K562 (cell line): ENCODE data around the gene ERCC2. TPM values are rescaled to one million over a fixed set of nuclear protein-coding genes. Genes with fewer than 3 reads are reported as not detected.
A peak's percentile ranks its signal among the peaks of the same experiment; 100 is the strongest.

ENCODE experiments used
- ATAC-seq: fragments of 200-7000 bp; cut with Tn5 transposase; 3 replicates; pipeline ENCODE4 v1.9.1; 2020; ENCODE audit warnings: moderate library complexity
- BruUV-seq: library from RNA; stranded (reverse); fragments of 400-500 nt; replicated peaks from 2 replicates; lab custom pipeline; 2021; lab: Mats Ljungman, UMichigan
- CTCF ChIA-PET: fragments of 300-600 bp; formaldehyde crosslinking; extraction: SDS; loops from one replicate; lab custom pipeline; 2021; ENCODE audit warnings: low intra/inter-chr PET ratio; lab: Yijun Ruan, JAX
- POLR2A ChIA-PET: fragments of 300-600, 350-650 bp; sonication (Branson Sonifier 250); formaldehyde crosslinking; extraction: SDS; loops from one replicate; lab custom pipeline; 2021; ENCODE audit warnings: antibody characterized with exemption, inconsistent platforms; lab: Yijun Ruan, JAX
- DNase-seq, 4 experiments: peaks; one replicate each; pipeline versions ENCODE4 v3.0.0 to v3.0.0-alpha.2; 2011 to 2018; ENCODE audit warnings: low spot score in 3 of 4, mixed read lengths in 3 of 4; ENCODE audit errors: extremely low read depth in 1 of 4
- FAIRE-seq: peaks from 2 replicates; lab custom pipeline; 2011; peaks lifted over from hg19 to GRCh38; lab: Jason Lieb, UNC
- H2AFZ ChIP-seq: 2 replicates; pipeline ENCODE4 v1.6.0; 2011; ENCODE audit warnings: low read depth, low read length, control low read depth, inconsistent platforms
- H3K27ac ChIP-seq: fragments of 200-600 bp; 3 replicates; pipeline ENCODE4 v1.8.0; 2011; ENCODE audit warnings: low read depth, mild to moderate bottlenecking, control low read depth, inconsistent platforms, low read length, moderate library complexity, mixed read lengths; ENCODE audit errors: extremely low read depth
- H3K27me3 ChIP-seq, 2 experiments: fragments of 300-600 bp in 1 of 2; 2 replicates in 1 of 2; 3 replicates in 1 of 2; pipeline versions ENCODE4 v1.6.0 to v1.8.0; 2011; ENCODE audit warnings: inconsistent platforms in 2 of 2, low read length in 2 of 2, mild to moderate bottlenecking in 1 of 2, mixed read lengths in 1 of 2, moderate library complexity in 1 of 2; ENCODE audit not compliant: control insufficient read depth in 2 of 2, insufficient read depth in 2 of 2
- H3K36me3 ChIP-seq: fragments of 300-600 bp; 3 replicates; pipeline ENCODE4 v1.8.0; 2011; ENCODE audit warnings: mild to moderate bottlenecking, low read length, inconsistent platforms; ENCODE audit not compliant: control insufficient read depth, insufficient read depth
- H3K4me1 ChIP-seq, 2 experiments: fragments of 200-600 bp in 1 of 2; replicated peaks in 1 of 2; 2 replicates in 1 of 2; 3 replicates in 1 of 2; pipeline versions ENCODE4 v1.5.1 to v1.8.0; 2011; ENCODE audit warnings: inconsistent platforms in 2 of 2, low read length in 2 of 2, mild to moderate bottlenecking in 1 of 2, mixed read lengths in 1 of 2, moderate library complexity in 1 of 2; ENCODE audit not compliant: control insufficient read depth in 2 of 2, insufficient read depth in 2 of 2
- H3K4me2 ChIP-seq: 2 replicates; pipeline ENCODE4 v1.6.1; 2011; ENCODE audit warnings: low read length, control low read depth, inconsistent platforms, mixed read lengths; ENCODE audit not compliant: insufficient read depth
- H3K4me3 ChIP-seq: fragments of 200-600 bp; sonication (generic), shearing (Covaris generic); 2 replicates; pipeline ENCODE4 v1.5.1; 2016; ENCODE audit warnings: control low read depth, inconsistent platforms
- H3K79me2 ChIP-seq: fragments of 200-600 bp; 3 replicates; pipeline ENCODE4 v1.8.0; 2011; ENCODE audit warnings: low read length, inconsistent platforms; ENCODE audit not compliant: control insufficient read depth, insufficient read depth
- H3K9ac ChIP-seq, 2 experiments: 2 replicates each; pipeline versions ENCODE4 v1.6.0 to v1.6.1; 2011; ENCODE audit warnings: low read depth in 2 of 2, low read length in 2 of 2, control low read depth in 1 of 2, inconsistent platforms in 1 of 2, mild to moderate bottlenecking in 1 of 2, mixed read lengths in 1 of 2; ENCODE audit not compliant: insufficient read depth in 1 of 2
- H3K9me1 ChIP-seq: one replicate; pipeline ENCODE4 v1.6.0; 2011; ENCODE audit warnings: inconsistent platforms, mild to moderate bottlenecking, low read length, moderate library complexity; ENCODE audit not compliant: control insufficient read depth, insufficient read depth
- H3K9me3 ChIP-seq: replicated peaks from 2 replicates; pipeline ENCODE4 v1.5.1; 2011; ENCODE audit warnings: low read depth, low read length, inconsistent platforms; ENCODE audit not compliant: control insufficient read depth, insufficient read depth
- H4K20me1 ChIP-seq: replicated peaks from 2 replicates; pipeline ENCODE4 v1.6.1; 2011; ENCODE audit warnings: low read length, inconsistent platforms, mixed read lengths; ENCODE audit not compliant: control insufficient read depth, insufficient read depth
- NFIC ChIP-seq: fragments of 450-650 bp; IDR thresholded peaks from 2 replicates; pipeline ENCODE4 v1.6.1; 2017; ENCODE audit warnings: mild to moderate bottlenecking, inconsistent platforms
- RBBP5 ChIP-seq: fragments of 200-600 bp; sonication (generic); IDR thresholded peaks from 2 replicates; pipeline ENCODE4 v1.6.1; 2012; ENCODE audit warnings: borderline replicate concordance, mild to moderate bottlenecking, low read length, control low read depth, inconsistent platforms; ENCODE audit not compliant: insufficient read depth, poor library complexity, severe bottlenecking
- ZBTB7A ChIP-seq: IDR thresholded peaks from 2 replicates; pipeline ENCODE4 v1.6.1; 2011; ENCODE audit warnings: low read depth, mild to moderate bottlenecking, low read length, moderate library complexity, borderline replicate concordance; ENCODE audit not compliant: control insufficient read depth
- WGBS: fragments of 100-300 bp; shearing (Covaris generic); methylation state at CpG from one replicate; pipeline ENCODE4 v1.1.6; 2016; ENCODE audit warnings: low coverage, mixed read lengths; ENCODE audit not compliant: insufficient coverage; ENCODE audit errors: missing lambda C conversion rate; 5-methylcytosine and 5-hydroxymethylcytosine counted together
- in situ Hi-C: fragments of 300-500 bp; cut with MboI; formaldehyde crosslinking; loops from 4 replicates; pipeline ENCODE4 v1.15.0; 2018; ENCODE audit warnings: inconsistent platforms, mixed read lengths
- intact Hi-C: fragments of 100-400 bp; cut with micrococcal nuclease; formaldehyde crosslinking; loops from 2 replicates; pipeline ENCODE4 v1.14.2; 2022
- polyA plus RNA-seq, 8 experiments: library from polyadenylated mRNA; depleted of rRNA in 4 of 8; stranded (reverse) in 5 of 8; unstranded in 3 of 8; fragments of >200 nt; fragmentation: Nextera tagmentation in 2 of 8; fragmentation: Illumina TruSeq in 1 of 8; extraction: Ambion mirVana in 2 of 8; extraction: Trizol in 1 of 8; gene quantifications; 2 replicates each; pipeline versions ENCODE4 v1.2.1 to v1.2.3, GENCODE V29; 2011 to 2014; ENCODE audit warnings: inconsistent platforms in 1 of 8, missing spikeins in 1 of 8
- total RNA-seq, 7 experiments: library from RNA; depleted of rRNA in 6 of 7; stranded (reverse); fragments of >200 nt in 6 of 7; fragmentation: Illumina TruSeq in 2 of 7; extraction: Trizol in 2 of 7; gene quantifications; 2 replicates each; pipeline versions ENCODE4 v1.2.1 to v1.2.3, GENCODE V29; 2011 to 2021; ENCODE audit warnings: low replicate concordance in 1 of 7
- TF ChIP-seq, protein P1 (sequence below), 2 experiments: IDR thresholded peaks; 2 replicates each; pipeline ENCODE4 v1.6.1; 2011; ENCODE audit warnings: borderline replicate concordance in 1 of 2, control low read depth in 1 of 2, low read depth in 1 of 2, low read length in 1 of 2, mild to moderate bottlenecking in 1 of 2, mixed read lengths in 1 of 2, moderate library complexity in 1 of 2; ENCODE audit not compliant: insufficient read depth in 1 of 2, insufficient read length in 1 of 2, poor library complexity in 1 of 2, severe bottlenecking in 1 of 2; ENCODE audit errors: extremely low read depth in 1 of 2

ERCC2 gene
- total and polyA plus RNA-seq, 9 of the 15 experiments (the other 6 are each of a cell fraction or from before 2014, with no cell fraction given), result 2.2 to 55.9 (median 23.4) TPM

DNA sequence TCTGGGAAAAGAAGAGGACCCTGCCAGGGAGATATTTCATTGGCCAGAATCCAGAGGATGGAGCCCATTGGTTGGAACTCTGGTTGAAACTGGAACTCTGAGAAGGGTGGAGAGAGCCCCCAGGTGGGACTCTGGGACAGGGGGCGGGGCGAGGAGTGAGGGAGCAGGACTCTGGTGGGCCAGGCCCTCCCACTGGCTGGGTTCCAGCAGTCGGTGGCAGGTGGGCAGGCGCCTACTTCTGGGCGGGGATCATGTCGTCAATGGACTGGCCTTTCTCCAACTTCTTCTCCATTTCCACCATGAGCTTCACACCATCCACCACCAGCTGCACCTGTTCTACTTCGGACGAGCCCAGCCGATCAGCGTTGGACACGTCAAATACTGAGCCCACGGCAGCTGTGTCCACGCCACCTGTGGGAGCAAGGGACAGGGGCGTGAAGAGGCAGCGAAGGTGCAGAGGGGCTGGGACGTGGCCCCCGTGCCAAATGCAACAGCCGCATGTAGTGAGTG, 63.8 kb downstream of the ERCC2 start:
- DNase-seq, result peak in 3 of 4 experiments; percentile 32 to 46 (median 34)
- Histone ChIP-seq H3K4me2 (no peak overlapping the region), H3K27me3 (no peaks in the 10 kb centered on the region), H3K79me2 (no peaks in the 10 kb centered on the region)
- WGBS, result 56% methylated on average over 18 of the region's 18 CpGs
- TF ChIP-seq, protein P1, sequence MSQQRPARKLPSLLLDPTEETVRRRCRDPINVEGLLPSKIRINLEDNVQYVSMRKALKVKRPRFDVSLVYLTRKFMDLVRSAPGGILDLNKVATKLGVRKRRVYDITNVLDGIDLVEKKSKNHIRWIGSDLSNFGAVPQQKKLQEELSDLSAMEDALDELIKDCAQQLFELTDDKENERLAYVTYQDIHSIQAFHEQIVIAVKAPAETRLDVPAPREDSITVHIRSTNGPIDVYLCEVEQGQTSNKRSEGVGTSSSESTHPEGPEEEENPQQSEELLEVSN (IDR thresholded peaks at IDR 0.05; ENCODE audit: borderline replicate concordance in 1 of 2, extremely low read depth in 1 of 2, insufficient read depth in 1 of 2, insufficient read length in 1 of 2, low read depth in 1 of 2, low read length in 1 of 2, poor library complexity in 1 of 2, severe bottlenecking in 1 of 2), result peak in 1 of 2 experiments; percentile 42
- TF ChIP-seq RBBP5 (no peak), NFIC (peak; percentile 55), ZBTB7A (0 out of 2 replicates have a peak, but pooled peaks have one; percentile 18)
- TF ChIP-seq, all 486 proteins: peak for 3
- Histone ChIP-seq H3K4me1 (peaks cover 4 to 19% of the 10 kb centered on the region in 2 experiments; a peak in 4 of 5 replicates), H2AFZ (peak overlapping the region; percentile 48; the same call in 1 of the 2 replicates), H3K36me3 (no peaks in the 10 kb centered on the region), H3K9me1 (no peaks in the 10 kb centered on the region), H3K9ac (peak overlapping the region in 1 of 2 experiments; percentile 62; a peak in 2 of 4 replicates), H4K20me1 (no peaks in the 10 kb centered on the region), H3K27ac (no peak overlapping the region), H3K4me3 (no peak overlapping the region), H3K9me3 (0 out of 2 replicates have a peak, but pooled peaks cover 2% of the 10 kb centered on the region)
- in situ Hi-C loops (no loop called here), intact Hi-C loops (no loop called here)
- CTCF ChIA-PET, result no interaction called here
- 0 out of 3 replicates have a peak, but pooled peaks have one; percentile 5 for ATAC-seq
- no peak for FAIRE-seq
- no TSS peak for BruUV-seq
- POLR2A ChIA-PET, result interaction anchor here (0.6 to 1.1 kb wide), 2 partner anchors 37 to 84 kb away, joined by 3 to 5 read pairs; no protein-coding TSS in a partner anchor
